K562 (cell line): ENCODE results near the gene WWTR1. TPM values are rescaled to one million over a fixed set of nuclear protein-coding genes. Genes with fewer than 3 reads are reported as not detected.

ENCODE experiments used
- ATAC-seq: fragments of 200-7000 bp; cut with Tn5 transposase; 3 replicates; pipeline ENCODE4 v1.9.1; 2020; ENCODE audit warnings: moderate library complexity
- BruUV-seq: library from RNA; stranded (reverse); fragments of 400-500 nt; replicated peaks from 2 replicates; lab custom pipeline; 2021; lab: Mats Ljungman, UMichigan
- CTCF ChIA-PET: fragments of 300-600 bp; formaldehyde crosslinking; extraction: SDS; loops from one replicate; lab custom pipeline; 2021; ENCODE audit warnings: low intra/inter-chr PET ratio; lab: Yijun Ruan, JAX
- POLR2A ChIA-PET: fragments of 300-600, 350-650 bp; sonication (Branson Sonifier 250); formaldehyde crosslinking; extraction: SDS; loops from one replicate; lab custom pipeline; 2021; ENCODE audit warnings: antibody characterized with exemption, inconsistent platforms; lab: Yijun Ruan, JAX
- DNase-seq, 4 experiments: peaks; one replicate each; pipeline versions ENCODE4 v3.0.0 to v3.0.0-alpha.2; 2011 to 2018; ENCODE audit warnings: low spot score in 3 of 4, mixed read lengths in 3 of 4; ENCODE audit errors: extremely low read depth in 1 of 4
- FAIRE-seq: peaks from 2 replicates; lab custom pipeline; 2011; peaks lifted over from hg19 to GRCh38; lab: Jason Lieb, UNC
- H2AFZ ChIP-seq: 2 replicates; pipeline ENCODE4 v1.6.0; 2011; ENCODE audit warnings: low read depth, low read length, control low read depth, inconsistent platforms
- H3K27ac ChIP-seq: fragments of 200-600 bp; 3 replicates; pipeline ENCODE4 v1.8.0; 2011; ENCODE audit warnings: low read depth, mild to moderate bottlenecking, control low read depth, inconsistent platforms, low read length, moderate library complexity, mixed read lengths; ENCODE audit errors: extremely low read depth
- H3K27me3 ChIP-seq, 2 experiments: fragments of 300-600 bp in 1 of 2; 2 replicates in 1 of 2; 3 replicates in 1 of 2; pipeline versions ENCODE4 v1.6.0 to v1.8.0; 2011; ENCODE audit warnings: inconsistent platforms in 2 of 2, low read length in 2 of 2, mild to moderate bottlenecking in 1 of 2, mixed read lengths in 1 of 2, moderate library complexity in 1 of 2; ENCODE audit not compliant: control insufficient read depth in 2 of 2, insufficient read depth in 2 of 2
- H3K36me3 ChIP-seq: fragments of 300-600 bp; 3 replicates; pipeline ENCODE4 v1.8.0; 2011; ENCODE audit warnings: mild to moderate bottlenecking, low read length, inconsistent platforms; ENCODE audit not compliant: control insufficient read depth, insufficient read depth
- H3K4me1 ChIP-seq, 2 experiments: fragments of 200-600 bp in 1 of 2; replicated peaks in 1 of 2; 2 replicates in 1 of 2; 3 replicates in 1 of 2; pipeline versions ENCODE4 v1.5.1 to v1.8.0; 2011; ENCODE audit warnings: inconsistent platforms in 2 of 2, low read length in 2 of 2, mild to moderate bottlenecking in 1 of 2, mixed read lengths in 1 of 2, moderate library complexity in 1 of 2; ENCODE audit not compliant: control insufficient read depth in 2 of 2, insufficient read depth in 2 of 2
- H3K4me2 ChIP-seq: 2 replicates; pipeline ENCODE4 v1.6.1; 2011; ENCODE audit warnings: low read length, control low read depth, inconsistent platforms, mixed read lengths; ENCODE audit not compliant: insufficient read depth
- H3K4me3 ChIP-seq: fragments of 200-600 bp; sonication (generic), shearing (Covaris generic); 2 replicates; pipeline ENCODE4 v1.5.1; 2016; ENCODE audit warnings: control low read depth, inconsistent platforms
- H3K79me2 ChIP-seq: fragments of 200-600 bp; 3 replicates; pipeline ENCODE4 v1.8.0; 2011; ENCODE audit warnings: low read length, inconsistent platforms; ENCODE audit not compliant: control insufficient read depth, insufficient read depth
- H3K9ac ChIP-seq, 2 experiments: 2 replicates each; pipeline versions ENCODE4 v1.6.0 to v1.6.1; 2011; ENCODE audit warnings: low read depth in 2 of 2, low read length in 2 of 2, control low read depth in 1 of 2, inconsistent platforms in 1 of 2, mild to moderate bottlenecking in 1 of 2, mixed read lengths in 1 of 2; ENCODE audit not compliant: insufficient read depth in 1 of 2
- H3K9me1 ChIP-seq: one replicate; pipeline ENCODE4 v1.6.0; 2011; ENCODE audit warnings: inconsistent platforms, mild to moderate bottlenecking, low read length, moderate library complexity; ENCODE audit not compliant: control insufficient read depth, insufficient read depth
- H3K9me3 ChIP-seq: replicated peaks from 2 replicates; pipeline ENCODE4 v1.5.1; 2011; ENCODE audit warnings: low read depth, low read length, inconsistent platforms; ENCODE audit not compliant: control insufficient read depth, insufficient read depth
- H4K20me1 ChIP-seq: replicated peaks from 2 replicates; pipeline ENCODE4 v1.6.1; 2011; ENCODE audit warnings: low read length, inconsistent platforms, mixed read lengths; ENCODE audit not compliant: control insufficient read depth, insufficient read depth
- BMI1 ChIP-seq: fragments of 150-350 bp; IDR thresholded peaks from 2 replicates; pipeline ENCODE4 v1.6.1; 2014; ENCODE audit warnings: low read length
- CBX3 ChIP-seq, 2 experiments: IDR thresholded peaks; 1 replicate in 1 of 2; 2 replicates in 1 of 2; pipeline ENCODE4 v1.6.1; 2012; ENCODE audit warnings: inconsistent platforms in 2 of 2, low read length in 2 of 2, borderline replicate concordance in 1 of 2, control low read depth in 1 of 2
- CCNT2 ChIP-seq: IDR thresholded peaks from 2 replicates; pipeline ENCODE4 v1.6.1; 2011; ENCODE audit warnings: borderline replicate concordance, low read depth, mild to moderate bottlenecking, moderate library complexity, mixed read lengths, low read length; ENCODE audit not compliant: insufficient read length; ENCODE audit errors: extremely low read depth
- CEBPB ChIP-seq: fragments of 450-650 bp; IDR thresholded peaks from 2 replicates; pipeline ENCODE4 v1.6.1; 2016; ENCODE audit warnings: missing genetic modification characterization, missing compliant biosample characterization
- EWSR1 ChIP-seq: fragments of 450-650 bp; IDR thresholded peaks from 2 replicates; pipeline ENCODE4 v1.6.1; 2018; ENCODE audit warnings: borderline replicate concordance, mild to moderate bottlenecking, low read depth, moderate library complexity; ENCODE audit not compliant: partially characterized antibody
- FUS ChIP-seq: fragments of 200-400 bp; formaldehyde crosslinking; optimal IDR thresholded peaks from 2 replicates; pipeline ENCODE3; 2017; ENCODE audit warnings: low read depth, low read length
- GABPB1 ChIP-seq: sonication (generic); formaldehyde crosslinking; IDR thresholded peaks from 2 replicates; pipeline ENCODE4 v1.8.0; 2022; ENCODE audit warnings: mild to moderate bottlenecking, missing genetic modification reagents
- LCOR ChIP-seq: sonication (generic); formaldehyde crosslinking; IDR thresholded peaks from 2 replicates; pipeline ENCODE4 v1.8.0; 2022; ENCODE audit warnings: mild to moderate bottlenecking, missing genetic modification reagents
- MAX ChIP-seq: sonication (generic); formaldehyde crosslinking; IDR thresholded peaks from 2 replicates; pipeline ENCODE4 v1.9.0; 2022; ENCODE audit warnings: mild to moderate bottlenecking, missing genetic modification reagents
- NR4A1 ChIP-seq, 2 experiments: fragments of 250-450 bp in 1 of 2; fragments of 450-650 bp in 1 of 2; sonication (Bioruptor Pico) in 1 of 2; IDR thresholded peaks; 2 replicates each; pipeline versions ENCODE4 v1.4.0 to v1.6.1; 2016 to 2020; ENCODE audit warnings: mild to moderate bottlenecking in 2 of 2, missing compliant biosample characterization in 1 of 2, missing genetic modification characterization in 1 of 2, moderate library complexity in 1 of 2
- PCBP1 ChIP-seq: fragments of 200-400 bp; formaldehyde crosslinking; IDR thresholded peaks from 2 replicates; pipeline ENCODE4 v1.6.1; 2018; ENCODE audit warnings: mild to moderate bottlenecking, low read depth, low read length; ENCODE audit not compliant: poor library complexity, severe bottlenecking
- RB1 ChIP-seq: fragments of 450-650 bp; IDR thresholded peaks from 2 replicates; pipeline ENCODE4 v1.6.1; 2017; ENCODE audit warnings: low read depth, mild to moderate bottlenecking
- RBM34 ChIP-seq: fragments of 200-400 bp; formaldehyde crosslinking; IDR thresholded peaks from 2 replicates; pipeline ENCODE4 v1.6.1; 2018; ENCODE audit warnings: low read length, borderline replicate concordance; ENCODE audit not compliant: insufficient read depth
- SMAD4 ChIP-seq: fragments of 250-450 bp; sonication (Bioruptor Pico); conservative IDR thresholded peaks from 2 replicates; pipeline ENCODE4 v1.8.0; 2021; ENCODE audit warnings: inconsistent platforms, mild to moderate bottlenecking, moderate library complexity
- ZEB2 ChIP-seq: fragments of 450-650 bp; IDR thresholded peaks from 2 replicates; pipeline ENCODE4 v1.6.1; 2016
- ZNF41 ChIP-seq: fragments of 250-450 bp; sonication (Bioruptor Pico); conservative IDR thresholded peaks from 2 replicates; pipeline ENCODE4 v1.4.0; 2020; ENCODE audit warnings: mild to moderate bottlenecking
- ZNF511 ChIP-seq: sonication (generic); formaldehyde crosslinking; IDR thresholded peaks from 2 replicates; pipeline ENCODE4 v1.8.0; 2022; ENCODE audit warnings: mild to moderate bottlenecking, missing genetic modification reagents
- ZZZ3 ChIP-seq: fragments of 450-650 bp; IDR thresholded peaks from 2 replicates; pipeline ENCODE4 v1.6.1; 2016; ENCODE audit warnings: antibody characterized with exemption, mild to moderate bottlenecking, moderate library complexity
- WGBS: fragments of 100-300 bp; shearing (Covaris generic); methylation state at CpG from one replicate; pipeline ENCODE4 v1.1.6; 2016; ENCODE audit warnings: low coverage, mixed read lengths; ENCODE audit not compliant: insufficient coverage; ENCODE audit errors: missing lambda C conversion rate; 5-methylcytosine and 5-hydroxymethylcytosine counted together
- in situ Hi-C: fragments of 300-500 bp; cut with MboI; formaldehyde crosslinking; loops from 4 replicates; pipeline ENCODE4 v1.15.0; 2018; ENCODE audit warnings: inconsistent platforms, mixed read lengths
- intact Hi-C: fragments of 100-400 bp; cut with micrococcal nuclease; formaldehyde crosslinking; loops from 2 replicates; pipeline ENCODE4 v1.14.2; 2022
- polyA plus RNA-seq, 8 experiments: library from polyadenylated mRNA; depleted of rRNA in 4 of 8; stranded (reverse) in 5 of 8; unstranded in 3 of 8; fragments of >200 nt; fragmentation: Nextera tagmentation in 2 of 8; fragmentation: Illumina TruSeq in 1 of 8; extraction: Ambion mirVana in 2 of 8; extraction: Trizol in 1 of 8; gene quantifications; 2 replicates each; pipeline versions ENCODE4 v1.2.1 to v1.2.3, GENCODE V29; 2011 to 2014; ENCODE audit warnings: inconsistent platforms in 1 of 8, missing spikeins in 1 of 8
- total RNA-seq, 7 experiments: library from RNA; depleted of rRNA in 6 of 7; stranded (reverse); fragments of >200 nt in 6 of 7; fragmentation: Illumina TruSeq in 2 of 7; extraction: Trizol in 2 of 7; gene quantifications; 2 replicates each; pipeline versions ENCODE4 v1.2.1 to v1.2.3, GENCODE V29; 2011 to 2021; ENCODE audit warnings: low replicate concordance in 1 of 7
- TF ChIP-seq, protein P1 (sequence below): fragments of 450-650 bp; formaldehyde crosslinking; IDR thresholded peaks from 2 replicates; pipeline ENCODE4 v1.4.0; 2022; ENCODE audit warnings: mild to moderate bottlenecking, moderate library complexity
- TF ChIP-seq, protein P2 (sequence below): fragments of 450-650 bp; IDR thresholded peaks from 2 replicates; pipeline ENCODE4 v1.6.1; 2016; ENCODE audit warnings: missing biosample characterization, missing genetic modification characterization

The WWTR1 gene
- total and polyA plus RNA-seq, 9 of the 15 experiments (the other 6 are each of a cell fraction or from before 2014, with no cell fraction given) = 0.04 to 1.5 (median 0.60) TPM

DNA sequence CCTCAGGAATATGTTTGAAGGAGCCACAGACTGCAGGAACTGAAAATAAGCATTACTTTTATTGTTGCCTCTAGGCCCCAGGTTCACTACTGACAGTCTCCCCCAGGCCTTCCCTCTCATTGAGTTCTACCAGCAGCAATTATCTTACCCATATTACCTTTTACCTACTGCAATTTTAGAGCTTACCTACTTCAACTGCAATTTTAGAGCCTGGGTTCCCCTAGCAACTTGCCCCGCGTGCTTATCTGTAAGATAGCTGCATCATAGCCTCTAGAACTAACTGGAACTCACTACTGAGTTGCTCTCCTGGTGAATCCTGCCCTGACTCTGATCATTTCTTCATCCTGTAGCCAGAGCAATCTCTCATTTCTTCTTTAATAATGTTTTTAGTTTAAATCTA, 29.2 kb upstream of the WWTR1 start:
- TF ChIP-seq FUS (no peak), ZNF41 (CRISPR knock-in tag) (no peak), RB1 (no peak), LCOR (CRISPR knock-in tag) (no peak), NR4A1 (CRISPR knock-in tag; IDR thresholded peaks at IDR 0.05) (no peak), NR4A1 (tag; IDR thresholded peaks at IDR 0.05) (no peak), EWSR1 (no peak), RBM34 (no peak), CCNT2 (no peak), CBX3 (IDR thresholded peaks at IDR 0.05; ENCODE audit: borderline replicate concordance in 1 of 2, low read length in 2 of 2) (no peak), ZNF511 (no peak), ZEB2 (no peak), PCBP1 (no peak), SMAD4 (CRISPR knock-in tag) (no peak), BMI1 (no peak), ZZZ3 (no peak), CEBPB (tag) (no peak), MAX (CRISPR knock-in tag) (no peak), GABPB1 (CRISPR knock-in tag) (no peak)
- TF ChIP-seq, protein P1, sequence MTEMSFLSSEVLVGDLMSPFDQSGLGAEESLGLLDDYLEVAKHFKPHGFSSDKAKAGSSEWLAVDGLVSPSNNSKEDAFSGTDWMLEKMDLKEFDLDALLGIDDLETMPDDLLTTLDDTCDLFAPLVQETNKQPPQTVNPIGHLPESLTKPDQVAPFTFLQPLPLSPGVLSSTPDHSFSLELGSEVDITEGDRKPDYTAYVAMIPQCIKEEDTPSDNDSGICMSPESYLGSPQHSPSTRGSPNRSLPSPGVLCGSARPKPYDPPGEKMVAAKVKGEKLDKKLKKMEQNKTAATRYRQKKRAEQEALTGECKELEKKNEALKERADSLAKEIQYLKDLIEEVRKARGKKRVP (CRISPR knock-in tag) = no peak
- TF ChIP-seq, protein P2, sequence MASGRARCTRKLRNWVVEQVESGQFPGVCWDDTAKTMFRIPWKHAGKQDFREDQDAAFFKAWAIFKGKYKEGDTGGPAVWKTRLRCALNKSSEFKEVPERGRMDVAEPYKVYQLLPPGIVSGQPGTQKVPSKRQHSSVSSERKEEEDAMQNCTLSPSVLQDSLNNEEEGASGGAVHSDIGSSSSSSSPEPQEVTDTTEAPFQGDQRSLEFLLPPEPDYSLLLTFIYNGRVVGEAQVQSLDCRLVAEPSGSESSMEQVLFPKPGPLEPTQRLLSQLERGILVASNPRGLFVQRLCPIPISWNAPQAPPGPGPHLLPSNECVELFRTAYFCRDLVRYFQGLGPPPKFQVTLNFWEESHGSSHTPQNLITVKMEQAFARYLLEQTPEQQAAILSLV = no peak
- Histone ChIP-seq H3K4me2 (no peak overlapping the region), H3K36me3 (no peaks in the 10 kb centered on the region), H3K9me3 (no peaks in the 10 kb centered on the region), H2AFZ (no peak overlapping the region), H4K20me1 (no peaks in the 10 kb centered on the region), H3K27me3 (no peaks in the 10 kb centered on the region), H3K9ac (no peak overlapping the region), H3K9me1 (no peaks in the 10 kb centered on the region), H3K4me3 (no peak overlapping the region), H3K79me2 (no peaks in the 10 kb centered on the region), H3K4me1 (no peaks in the 10 kb centered on the region), H3K27ac (no peak overlapping the region)
- FAIRE-seq = no peak
- ATAC-seq = no peak
- intact Hi-C loops (no loop called here), in situ Hi-C loops (no loop called here)
- ChIA-PET CTCF (no interaction called here), POLR2A (no interaction called here)
- BruUV-seq = no TSS peak
- 0% methylated on average over 2 of the region's 2 CpGs for WGBS
- DNase-seq = no peak
